ENCODE data around the gene PPP1R14C. TPM values are rescaled to one million over a fixed set of nuclear protein-coding genes. Genes with fewer than 3 reads are reported as not detected.

The PPP1R14C gene
- total RNA-seq, 1 experiment from 2014 or later, result 2.5 TPM

GRCh38 chr6:150100745-150101144, 42.1 kb upstream of the PPP1R14C start:
- Mint-ChIP-seq H3K27ac (ENCODE audit: unreplicated experiment) (no peak overlapping the region), H3K27me3 (ENCODE audit: insufficient read depth, unreplicated experiment) (peaks cover 4% of the 10 kb centered on the region), H3K4me3 (ENCODE audit: unreplicated experiment) (no peak overlapping the region), H3K36me3 (ENCODE audit: insufficient read depth, unreplicated experiment) (no peaks in the 10 kb centered on the region), H3K9me3 (ENCODE audit: unreplicated experiment) (no peaks in the 10 kb centered on the region), H3K4me1 (ENCODE audit: low read depth, unreplicated experiment) (no peaks in the 10 kb centered on the region)
- Histone ChIP-seq H3K4me3 (ENCODE audit: low read depth, low read length) (no peak overlapping the region), H3K36me3 (ENCODE audit: control insufficient read depth, insufficient read depth, low read length) (no peaks in the 10 kb centered on the region), H3K9me3 (no peaks in the 10 kb centered on the region), H3K4me1 (no peaks in the 10 kb centered on the region), H3K27me3 (replicated peaks; ENCODE audit: control insufficient read depth, insufficient read depth, low read length) (no peaks in the 10 kb centered on the region)
- ChIA-PET POLR2A (no interaction called here), CTCF (no interaction called here)
- no TSS peak for BruUV-seq (replicated peaks)
- no peak for DNase-seq
- no peak for TF ChIP-seq CTCF (IDR thresholded peaks at IDR 0.05; ENCODE audit: insufficient read depth in 1 of 2, low read depth in 1 of 2, low read length in 1 of 2, severe bottlenecking in 1 of 2, unreplicated experiment in 1 of 2)
- intact Hi-C loops (cut with micrococcal nuclease; ENCODE audit: unreplicated experiment), result no loop called here

GRCh38 chr6:150102750-150103270, 40.0 kb upstream of the PPP1R14C start:
- no peaks in the 10 kb centered on the region for H3K9me3 Mint-ChIP-seq (ENCODE audit: unreplicated experiment)
- Histone ChIP-seq H3K9me3 (no peaks in the 10 kb centered on the region), H3K36me3 (ENCODE audit: control insufficient read depth, insufficient read depth, low read length) (no peaks in the 10 kb centered on the region), H3K4me1 (0 out of 2 replicates have a peak, but pooled peaks cover 5% of the 10 kb centered on the region), H3K27me3 (replicated peaks; ENCODE audit: control insufficient read depth, insufficient read depth, low read length) (no peaks in the 10 kb centered on the region), H3K4me3 (ENCODE audit: low read depth, low read length) (no peak overlapping the region)
- CTCF ChIA-PET, result no interaction called here
- BruUV-seq (replicated peaks), result no TSS peak
- no peaks in the 10 kb centered on the region for H3K4me1 Mint-ChIP-seq (ENCODE audit: low read depth, unreplicated experiment)
- POLR2A ChIA-PET, result no interaction called here
- H3K27me3 Mint-ChIP-seq (ENCODE audit: insufficient read depth, unreplicated experiment), result peaks cover 3% of the 10 kb centered on the region
- no peak overlapping the region for H3K27ac Mint-ChIP-seq (ENCODE audit: unreplicated experiment)
- DNase-seq, result no peak
- intact Hi-C loops (cut with micrococcal nuclease; ENCODE audit: unreplicated experiment), result no loop called here
- H3K4me3 Mint-ChIP-seq (ENCODE audit: unreplicated experiment), result no peak overlapping the region
- H3K36me3 Mint-ChIP-seq (ENCODE audit: insufficient read depth, unreplicated experiment), result no peaks in the 10 kb centered on the region
- TF ChIP-seq CTCF (IDR thresholded peaks at IDR 0.05; ENCODE audit: insufficient read depth in 1 of 2, low read depth in 1 of 2, low read length in 1 of 2, severe bottlenecking in 1 of 2, unreplicated experiment in 1 of 2), result no peak

- no peaks in the 10 kb centered on the region for H3K9me3 ChIP-seq
- Mint-ChIP-seq H3K4me3 (ENCODE audit: unreplicated experiment) (no peak overlapping the region), H3K27ac (ENCODE audit: unreplicated experiment) (no peak overlapping the region), H3K9me3 (ENCODE audit: unreplicated experiment) (no peaks in the 10 kb centered on the region), H3K4me1 (ENCODE audit: low read depth, unreplicated experiment) (no peaks in the 10 kb centered on the region), H3K36me3 (ENCODE audit: insufficient read depth, unreplicated experiment) (no peaks in the 10 kb centered on the region), H3K27me3 (ENCODE audit: insufficient read depth, unreplicated experiment) (no peaks in the 10 kb centered on the region)
- H3K36me3 ChIP-seq (ENCODE audit: control insufficient read depth, insufficient read depth, low read length), result no peaks in the 10 kb centered on the region; the same call in 1 of the 2 replicates
- no TSS peak for BruUV-seq (replicated peaks)
- no peak for TF ChIP-seq CTCF (IDR thresholded peaks at IDR 0.05; ENCODE audit: insufficient read depth in 1 of 2, low read depth in 1 of 2, low read length in 1 of 2, severe bottlenecking in 1 of 2, unreplicated experiment in 1 of 2)
- intact Hi-C loops (cut with micrococcal nuclease; ENCODE audit: unreplicated experiment), result no loop called here
- 0 out of 2 replicates have a peak, but pooled peaks cover 3% of the 10 kb centered on the region for H3K4me1 ChIP-seq
- H3K27me3 ChIP-seq (replicated peaks; ENCODE audit: control insufficient read depth, insufficient read depth, low read length), result no peaks in the 10 kb centered on the region
- ChIA-PET POLR2A (no interaction called here), CTCF (interaction anchor here (0.5 kb wide), 1 partner anchor 43 kb away, joined by 3 read pairs; the partner anchor contains the start of gene ULBP3)
- no peak overlapping the region for H3K4me3 ChIP-seq (ENCODE audit: low read depth, low read length)
- DNase-seq, result no peak
These were observed 30.6 kb upstream of the PPP1R14C start for GRCh38 chr6:150112233-150112632.

Measured in Caco-2 (cell line).